Heart left ventricle (tissue), 13 donors: ENCODE measurements around the gene C8B.

Source experiments
- CTCF ChIP-seq, 12 donors: fragments of 200-600 bp; sonication (generic) in 4 of 12; IDR thresholded peaks; one replicate each; pipeline versions ENCODE4 v1.5.0 to v1.8.0; 2018 to 2022; ENCODE audit warnings: antibody characterized with exemption in 12 of 12, mild to moderate bottlenecking in 5 of 12
- POLR2A ChIP-seq, 2 donors: fragments of 450-650 bp; IDR thresholded peaks; one replicate each; pipeline ENCODE4 v1.6.1; 2017; ENCODE audit warnings: antibody characterized with exemption in 2 of 2, mild to moderate bottlenecking in 2 of 2, moderate library complexity in 2 of 2
- donor health status: ischemic (EF 13 %, LVEDD 7.1; RV severe dilation, severe dysfunction).
- donor health status: DM: no; HTN: yes; CAD: no.
- donor health status: DM: no; HTN: no; CAD: no.
- donor health status: ischemic (EF 25% LVEDD 6.9; RV normal size, moderate dysfunction).
- donor health status: ischemic (EF 25% LVEDD 5.7; RV mildly dilated, moderate dysfunction).
- donor health status: ischemic (EF 35%, LVEDD 5.7; RV mildly dilated, moderate dysfunction).
- donor health status: nonischemic (EF 11% LVEDD 7.7; RV severe dilation, severe dysfunction).
- donor health status: DM: yes; HTN: yes; CAD: no.
- donor health status: PGD.
- donor health status: ischemic (EF 29% LVEDD 5.4; RV normal size, mild dysfunction).
- donor health status: nonischemic (EF 23%, LVEDD 6.1; RV moderate dilation, normal function).

- TF ChIP-seq CTCF (IDR thresholded peaks at IDR 0.05) (no peak), POLR2A (IDR thresholded peaks at IDR 0.05) (no peak)
Observed at GRCh38 chr1:56923201-56923600, 42.6 kb downstream of the C8B start.
